Gastroesophageal sphincter (tissue), 4 donors: Measurements from ENCODE around the gene CTLA4. TPM values are rescaled to one million over a fixed set of nuclear protein-coding genes. Genes with fewer than 3 reads are reported as not detected.
A peak's percentile ranks its signal among the peaks of the same experiment; 100 is the strongest.
"Not testable (repeated sequence)": the region's sequence is repeated elsewhere in the genome, so short reads cannot be mapped to it uniquely, and the experiment has no call there.

Source experiments
- ATAC-seq: fragments of 150-250 bp; one replicate; pipeline ENCODE4 v1.9.1; 2016; ENCODE audit warnings: mild to moderate bottlenecking, moderate library complexity
- H3K27ac ChIP-seq, 4 donors: fragments of 200-600 bp; sonication (generic) in 3 of 4; 1 replicate in 3 of 4; 2 replicates in 1 of 4; pipeline ENCODE4 v1.5.1; 2016 to 2019
- H3K27me3 ChIP-seq: fragments of 200-600 bp; sonication (generic); one replicate; pipeline ENCODE4 v1.5.1; 2019
- H3K36me3 ChIP-seq, 2 donors: fragments of 200-600 bp; sonication (generic); one replicate each; pipeline ENCODE4 v1.5.1; 2019; ENCODE audit warnings: control low read depth in 1 of 2
- H3K4me1 ChIP-seq, 3 donors: fragments of 200-600 bp; sonication (generic); 1 replicate in 2 of 3; 2 replicates in 1 of 3; pipeline ENCODE4 v1.5.1; 2016 to 2019; ENCODE audit warnings: control low read depth in 2 of 3
- H3K4me3 ChIP-seq, 2 donors: fragments of 200-600 bp; sonication (generic); one replicate each; pipeline ENCODE4 v1.5.1; 2019; ENCODE audit warnings: mild to moderate bottlenecking in 1 of 2, moderate library complexity in 1 of 2
- H3K9me3 ChIP-seq, 3 donors: fragments of 200-600 bp; sonication (generic); one replicate each; pipeline ENCODE4 v1.5.1; 2017 to 2019; ENCODE audit warnings: control low read depth in 2 of 3
- CTCF ChIP-seq, 4 experiments: fragments of 200-600 bp in 2 of 4; fragments of 450-650 bp in 2 of 4; sonication (generic) in 1 of 4; IDR thresholded peaks; one replicate each; pipeline ENCODE4 v1.5.1; 2017 to 2019; ENCODE audit warnings: antibody characterized with exemption in 4 of 4, mild to moderate bottlenecking in 2 of 4, moderate library complexity in 2 of 4
- EP300 ChIP-seq: sonication (generic); formaldehyde crosslinking; IDR thresholded peaks from one replicate; pipeline ENCODE4 v1.6.1; 2017; ENCODE audit warnings: antibody characterized with exemption, mild to moderate bottlenecking
- POLR2A ChIP-seq, 2 donors: fragments of 450-650 bp; IDR thresholded peaks; one replicate each; pipeline ENCODE4 v1.6.1; 2017; ENCODE audit warnings: antibody characterized with exemption in 2 of 2, mild to moderate bottlenecking in 2 of 2, moderate library complexity in 1 of 2
- POLR2AphosphoS5 ChIP-seq: sonication (generic); formaldehyde crosslinking; IDR thresholded peaks from one replicate; pipeline ENCODE4 v1.6.1; 2017; ENCODE audit warnings: antibody characterized with exemption
- WGBS, 2 donors: methylation state at CpG; one replicate each; pipeline ENCODE4 v1.1.5; 2018; ENCODE audit warnings: low coverage in 1 of 2; 5-methylcytosine and 5-hydroxymethylcytosine counted together
- total RNA-seq, 4 donors: library from RNA; depleted of rRNA; stranded (reverse); fragments of >200 nt; gene quantifications; one replicate each; pipeline ENCODE4 v1.1.0, GENCODE V29; 2016

CTLA4 gene
- total RNA-seq, 4 donors from 2014 or later, result 0.81 TPM; not detected in 3

- WGBS, 2 donors, result 20 to 31% methylated on average over 2 to 4 of the region's 5 CpGs
- H3K4me3 ChIP-seq, result no peak overlapping the region
Measured at GRCh38 chr2:203878063-203878462, 10.5 kb downstream of the CTLA4 start.

GRCh38 chr2:203880557-203881125 lies 13.1 kb downstream of the CTLA4 start:
- Histone ChIP-seq H3K4me1 (peaks cover 0 to 30% (median 0%) of the 10 kb centered on the region in 3 donors), H3K9me3 (no peaks in the 10 kb centered on the region), H3K4me3 (no peak overlapping the region), H3K27ac (no peak overlapping the region), H3K36me3 (no peaks in the 10 kb centered on the region), H3K27me3 (no peaks in the 10 kb centered on the region)
- WGBS, 2 donors, result 93 to 98% methylated on average over 3 to 6 of the region's 7 CpGs
- ATAC-seq, result no peak
- TF ChIP-seq POLR2A (IDR thresholded peaks at IDR 0.05) (no peak), CTCF (IDR thresholded peaks at IDR 0.05) (no peak), POLR2AphosphoS5 (no peak), EP300 (no peak)

More at GRCh38 chr2:203878063-203878462, 10.5 kb downstream of the CTLA4 start:
- no peak for TF ChIP-seq POLR2A (IDR thresholded peaks at IDR 0.05)
- TF ChIP-seq EP300, result no peak
- no peak for TF ChIP-seq POLR2AphosphoS5
- TF ChIP-seq CTCF (IDR thresholded peaks at IDR 0.05), result no peak
- Histone ChIP-seq H3K27ac (no peak overlapping the region), H3K4me1 (peaks cover 0 to 21% (median 0%) of the 10 kb centered on the region in 3 donors), H3K36me3 (no peaks in the 10 kb centered on the region), H3K9me3 (no peaks in the 10 kb centered on the region), H3K27me3 (no peaks in the 10 kb centered on the region)
- no peak for ATAC-seq

GRCh38 chr2:203881185-203881584 lies 13.6 kb downstream of the CTLA4 start:
- H3K4me1 ChIP-seq, result peaks cover 0 to 30% (median 0%) of the 10 kb centered on the region in 3 donors
- H3K27ac ChIP-seq, H3K27me3 ChIP-seq, H3K9me3 ChIP-seq, H3K36me3 ChIP-seq, ATAC-seq, H3K4me3 ChIP-seq: not testable (repeated sequence)
- WGBS, 2 donors, result 87 to 88% methylated on average over 3 of the region's 3 CpGs

- Histone ChIP-seq H3K4me1 (peaks cover 0 to 43% (median 7%) of the 10 kb centered on the region in 3 donors), H3K4me3 (no peak overlapping the region), H3K27ac (no peak overlapping the region), H3K9me3 (no peaks in the 10 kb centered on the region), H3K36me3 (no peaks in the 10 kb centered on the region), H3K27me3 (no peaks in the 10 kb centered on the region)
- 43 to 50% methylated on average over 1 of the region's 1 CpG for WGBS, 2 donors
- TF ChIP-seq POLR2AphosphoS5 (no peak), CTCF (IDR thresholded peaks at IDR 0.05) (no peak), EP300 (no peak), POLR2A (IDR thresholded peaks at IDR 0.05) (no peak)
- no peak for ATAC-seq
Measured at GRCh38 chr2:203882551-203882950, 15.0 kb downstream of the CTLA4 start.

- Histone ChIP-seq H3K4me3 (no peak overlapping the region), H3K9me3 (no peaks in the 10 kb centered on the region), H3K4me1 (peaks cover 0 to 55% (median 7%) of the 10 kb centered on the region in 3 donors), H3K36me3 (no peaks in the 10 kb centered on the region), H3K27me3 (no peaks in the 10 kb centered on the region), H3K27ac (peak overlapping the region; percentile 24 to 58 (median 40))
- 82 to 95% methylated on average over 3 of the region's 3 CpGs for WGBS, 2 donors
- TF ChIP-seq EP300, result no peak
- no peak for TF ChIP-seq POLR2A (IDR thresholded peaks at IDR 0.05)
- no peak for TF ChIP-seq CTCF (IDR thresholded peaks at IDR 0.05)
- no peak for TF ChIP-seq POLR2AphosphoS5
- no peak for ATAC-seq
Measured at GRCh38 chr2:203886661-203887151, 19.1 kb downstream of the CTLA4 start.
